Spleen (tissue), 7 donors: ENCODE results near the gene SKI.

Experiments used
- POLR2AphosphoS5 ChIP-seq, 3 donors: sonication (generic); formaldehyde crosslinking; IDR thresholded peaks; one replicate each; pipeline ENCODE4 v1.5.1; 2017; ENCODE audit warnings: antibody characterized with exemption in 3 of 3
- TF ChIP-seq, protein P1 (sequence below), 11 experiments: fragments of 200-600 bp in 7 of 11; fragments of 450-650 bp in 4 of 11; sonication (generic) in 4 of 11; IDR thresholded peaks in 8 of 11; conservative IDR thresholded peaks in 3 of 11; 1 replicate in 7 of 11; 2 replicates in 4 of 11; pipeline versions ENCODE4 v1.4.0 to v1.8.0; 2016 to 2021; ENCODE audit warnings: antibody characterized with exemption in 11 of 11, inconsistent platforms in 4 of 11, mild to moderate bottlenecking in 1 of 11
- donor health status: DM: no; HTN: no; CAD: no; lungs with moderate emphysema.
- donor health status: DM: no; HTN: no; CAD: no.
- donor health status: DM: no; HTN: no; CAD: no.

DNA sequence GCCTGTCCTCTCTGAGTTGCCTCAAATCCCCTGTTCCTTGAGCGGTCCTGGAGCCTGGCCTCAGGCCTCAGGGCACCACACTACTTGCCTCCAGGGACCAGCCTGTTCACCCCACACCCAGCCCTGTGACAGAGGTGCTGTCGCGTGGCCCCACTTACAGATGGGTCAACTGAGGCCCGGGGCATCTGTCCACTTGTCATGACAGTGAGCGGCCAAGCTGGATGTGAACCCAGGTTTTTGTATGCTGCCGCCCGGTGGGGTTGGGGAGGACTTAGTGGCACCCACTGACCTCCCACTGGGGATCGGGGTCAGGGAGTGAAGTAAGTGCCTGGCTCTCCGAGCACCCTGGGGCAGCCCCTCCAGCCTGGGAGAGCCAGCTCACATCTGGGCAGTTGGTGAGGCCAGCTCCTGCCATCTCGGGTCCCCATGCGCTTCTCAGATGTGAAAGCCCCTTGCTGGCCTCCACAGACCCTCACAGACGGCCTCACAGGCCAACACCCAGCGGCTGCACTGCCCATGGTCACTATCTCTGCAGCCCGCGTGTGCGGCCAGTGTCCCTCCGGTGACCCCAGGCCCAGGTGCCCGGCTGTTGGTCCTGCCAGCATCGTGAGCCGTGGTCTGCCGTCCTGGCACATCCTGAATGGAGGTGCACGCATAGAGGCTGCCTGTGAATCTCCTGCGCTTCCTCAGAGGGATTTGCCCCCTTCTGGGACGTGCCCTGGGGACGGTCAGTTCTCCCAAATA, 24.3 kb upstream of the SKI start:
- no peak for TF ChIP-seq POLR2AphosphoS5 (IDR thresholded peaks at IDR 0.05)
- TF ChIP-seq, protein P1, sequence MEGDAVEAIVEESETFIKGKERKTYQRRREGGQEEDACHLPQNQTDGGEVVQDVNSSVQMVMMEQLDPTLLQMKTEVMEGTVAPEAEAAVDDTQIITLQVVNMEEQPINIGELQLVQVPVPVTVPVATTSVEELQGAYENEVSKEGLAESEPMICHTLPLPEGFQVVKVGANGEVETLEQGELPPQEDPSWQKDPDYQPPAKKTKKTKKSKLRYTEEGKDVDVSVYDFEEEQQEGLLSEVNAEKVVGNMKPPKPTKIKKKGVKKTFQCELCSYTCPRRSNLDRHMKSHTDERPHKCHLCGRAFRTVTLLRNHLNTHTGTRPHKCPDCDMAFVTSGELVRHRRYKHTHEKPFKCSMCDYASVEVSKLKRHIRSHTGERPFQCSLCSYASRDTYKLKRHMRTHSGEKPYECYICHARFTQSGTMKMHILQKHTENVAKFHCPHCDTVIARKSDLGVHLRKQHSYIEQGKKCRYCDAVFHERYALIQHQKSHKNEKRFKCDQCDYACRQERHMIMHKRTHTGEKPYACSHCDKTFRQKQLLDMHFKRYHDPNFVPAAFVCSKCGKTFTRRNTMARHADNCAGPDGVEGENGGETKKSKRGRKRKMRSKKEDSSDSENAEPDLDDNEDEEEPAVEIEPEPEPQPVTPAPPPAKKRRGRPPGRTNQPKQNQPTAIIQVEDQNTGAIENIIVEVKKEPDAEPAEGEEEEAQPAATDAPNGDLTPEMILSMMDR (IDR thresholded peaks at IDR 0.05 in 8 of 11, conservative IDR thresholded peaks at IDR 0.05 in 3 of 11): no peak
